PC-9 (cell line): Measurements from ENCODE around the gene PUS1. TPM values are rescaled to one million over a fixed set of nuclear protein-coding genes. Genes with fewer than 3 reads are reported as not detected.
"Not testable (repeated sequence)": the region's sequence is repeated elsewhere in the genome, so short reads cannot be mapped to it uniquely, and the experiment has no call there.

Source experiments
- BruUV-seq: library from RNA; stranded (reverse); fragments of 400-500 nt; replicated peaks from 2 replicates; lab custom pipeline; 2021; lab: Mats Ljungman, UMichigan
- CTCF ChIA-PET: fragments of 300-600 bp; sonication (Branson Sonifier 250); formaldehyde crosslinking; loops from one replicate; lab custom pipeline; 2022; ENCODE audit warnings: antibody characterized with exemption; lab: Charles Lee
- POLR2A ChIA-PET: fragments of 300-600 bp; sonication (Branson Sonifier 250); formaldehyde crosslinking; loops from one replicate; lab custom pipeline; 2022; ENCODE audit warnings: antibody characterized with exemption; ENCODE audit not compliant: unreplicated experiment; lab: Charles Lee
- DNase-seq, 2 experiments: peaks; one replicate each; pipeline versions ENCODE4 v3.0.0 to v3.0.0-alpha.2; 2015 to 2022; ENCODE audit warnings: mixed read lengths in 1 of 2
- H2AFZ ChIP-seq: fragments of 200-600 bp; sonication (generic); 2 replicates; pipeline ENCODE4 v1.8.1; 2017; ENCODE audit warnings: antibody characterized with exemption
- H3F3A ChIP-seq: fragments of 200-600 bp; sonication (generic); 2 replicates; pipeline ENCODE4 v1.8.1; 2017; ENCODE audit warnings: antibody characterized with exemption, mild to moderate bottlenecking, low read depth; ENCODE audit not compliant: insufficient read depth
- H3K27ac ChIP-seq: fragments of 200-600 bp; sonication (generic); 2 replicates; pipeline ENCODE4 v1.6.1; 2016; ENCODE audit warnings: mixed run types
- H3K27me3 ChIP-seq: fragments of 200-600 bp; sonication (generic); 2 replicates; pipeline ENCODE4 v1.6.1; 2016; ENCODE audit warnings: low read depth, mixed run types; ENCODE audit not compliant: insufficient read depth
- H3K36me3 ChIP-seq: fragments of 200-600 bp; sonication (generic); 2 replicates; pipeline ENCODE4 v1.6.1; 2016; ENCODE audit warnings: low read depth, mixed run types
- H3K4me1 ChIP-seq: fragments of 200-600 bp; sonication (generic); replicated peaks from 2 replicates; pipeline ENCODE4 v1.6.1; 2016; ENCODE audit warnings: mixed run types; ENCODE audit not compliant: insufficient read depth
- H3K4me2 ChIP-seq: fragments of 200-600 bp; sonication (generic); 2 replicates; pipeline ENCODE4 v1.6.1; 2017; ENCODE audit warnings: mixed run types
- H3K4me3 ChIP-seq: fragments of 200-600 bp; sonication (generic); 2 replicates; pipeline ENCODE4 v1.6.1; 2016; ENCODE audit warnings: mixed run types
- H3K79me2 ChIP-seq: fragments of 200-600 bp; sonication (generic); 2 replicates; pipeline ENCODE4 v1.6.1; 2017; ENCODE audit warnings: low read depth, mixed run types
- H3K9me2 ChIP-seq: fragments of 200-600 bp; sonication (generic); 2 replicates; pipeline ENCODE4 v1.8.1; 2017; ENCODE audit warnings: mild to moderate bottlenecking; ENCODE audit not compliant: insufficient read depth
- H3K9me3 ChIP-seq: fragments of 200-600 bp; sonication (generic); 2 replicates; pipeline ENCODE4 v1.8.1; 2016; ENCODE audit warnings: low read depth; ENCODE audit not compliant: insufficient read depth
- H4K20me1 ChIP-seq: fragments of 200-600 bp; sonication (generic); 2 replicates; pipeline ENCODE4 v1.8.1; 2017; ENCODE audit not compliant: insufficient read depth
- EZH2 ChIP-seq: fragments of 200-600 bp; sonication (generic); IDR thresholded peaks from 2 replicates; pipeline ENCODE4 v1.8.0; 2017; ENCODE audit warnings: antibody characterized with exemption, low read depth
- intact Hi-C: fragments of 100-400 bp; cut with micrococcal nuclease; formaldehyde crosslinking; loops from one replicate; pipeline ENCODE4 v1.10.0; 2022; ENCODE audit not compliant: unreplicated experiment
- total RNA-seq: library from RNA; stranded (reverse); gene quantifications from 2 replicates; pipeline ENCODE4 v1.2.3, GENCODE V29; 2021
- TF ChIP-seq, protein P1 (sequence below): fragments of 200-600 bp; sonication (generic); conservative IDR thresholded peaks from 2 replicates; pipeline ENCODE4 v1.6.1; 2017; ENCODE audit warnings: mixed run types, antibody characterized with exemption, mild to moderate bottlenecking, moderate library complexity

Gene PUS1
- total RNA-seq, 1 experiment from 2014 or later: 37.0 TPM

DNA sequence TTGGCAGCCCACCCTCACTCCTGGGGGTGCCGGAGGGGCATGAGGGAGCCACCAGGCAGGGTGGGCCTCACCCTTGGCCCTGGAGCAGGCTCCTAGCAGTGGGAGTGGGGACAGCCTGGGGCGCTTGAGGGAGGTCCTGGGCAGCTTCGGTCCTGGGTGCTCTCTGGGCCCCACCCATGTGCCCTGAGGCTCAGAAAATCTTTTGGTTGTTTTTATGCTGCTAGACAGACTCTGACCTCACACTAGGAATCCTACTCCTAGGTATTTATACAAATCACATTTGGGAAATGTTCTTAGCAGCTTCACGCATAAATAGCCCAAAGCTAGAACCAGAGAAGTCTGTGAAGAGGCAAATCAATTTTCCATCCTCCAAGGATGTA lies 45.6 kb upstream of the PUS1 start:
- no peaks in the 10 kb centered on the region for H4K20me1 ChIP-seq
- peak overlapping the region; percentile 35; the same call in 1 of the 2 replicates for H3K27ac ChIP-seq
- peaks cover 40% of the 10 kb centered on the region for H3K4me1 ChIP-seq
- ChIA-PET CTCF (interaction anchor here (0.6 to 0.7 kb wide), 2 partner anchors 18 to 717 kb away, joined by 3 read pairs; no protein-coding TSS in a partner anchor), POLR2A (interaction anchor here (0.7 to 1.3 kb wide), 3 partner anchors 11 to 1135 kb away, joined by 3 to 7 read pairs (median 4); no protein-coding TSS in a partner anchor)
- no peak overlapping the region for H3K4me3 ChIP-seq
- H3K79me2 ChIP-seq: no peaks in the 10 kb centered on the region
- no TSS peak for BruUV-seq
- H3K36me3 ChIP-seq: no peaks in the 10 kb centered on the region
- peak; percentile 57 to 62 for DNase-seq
- intact Hi-C loops: no loop called here
- H3K27me3 ChIP-seq: no peaks in the 10 kb centered on the region
- no peak overlapping the region for H2AFZ ChIP-seq
- H3K9me2 ChIP-seq: no peaks in the 10 kb centered on the region
- peak overlapping the region; percentile 60 for H3K4me2 ChIP-seq
- no peak for TF ChIP-seq EZH2
- TF ChIP-seq, protein P1, sequence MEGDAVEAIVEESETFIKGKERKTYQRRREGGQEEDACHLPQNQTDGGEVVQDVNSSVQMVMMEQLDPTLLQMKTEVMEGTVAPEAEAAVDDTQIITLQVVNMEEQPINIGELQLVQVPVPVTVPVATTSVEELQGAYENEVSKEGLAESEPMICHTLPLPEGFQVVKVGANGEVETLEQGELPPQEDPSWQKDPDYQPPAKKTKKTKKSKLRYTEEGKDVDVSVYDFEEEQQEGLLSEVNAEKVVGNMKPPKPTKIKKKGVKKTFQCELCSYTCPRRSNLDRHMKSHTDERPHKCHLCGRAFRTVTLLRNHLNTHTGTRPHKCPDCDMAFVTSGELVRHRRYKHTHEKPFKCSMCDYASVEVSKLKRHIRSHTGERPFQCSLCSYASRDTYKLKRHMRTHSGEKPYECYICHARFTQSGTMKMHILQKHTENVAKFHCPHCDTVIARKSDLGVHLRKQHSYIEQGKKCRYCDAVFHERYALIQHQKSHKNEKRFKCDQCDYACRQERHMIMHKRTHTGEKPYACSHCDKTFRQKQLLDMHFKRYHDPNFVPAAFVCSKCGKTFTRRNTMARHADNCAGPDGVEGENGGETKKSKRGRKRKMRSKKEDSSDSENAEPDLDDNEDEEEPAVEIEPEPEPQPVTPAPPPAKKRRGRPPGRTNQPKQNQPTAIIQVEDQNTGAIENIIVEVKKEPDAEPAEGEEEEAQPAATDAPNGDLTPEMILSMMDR: no peak
- H3F3A ChIP-seq: peaks cover 31% of the 10 kb centered on the region
- peaks cover 5% of the 10 kb centered on the region for H3K9me3 ChIP-seq

DNA sequence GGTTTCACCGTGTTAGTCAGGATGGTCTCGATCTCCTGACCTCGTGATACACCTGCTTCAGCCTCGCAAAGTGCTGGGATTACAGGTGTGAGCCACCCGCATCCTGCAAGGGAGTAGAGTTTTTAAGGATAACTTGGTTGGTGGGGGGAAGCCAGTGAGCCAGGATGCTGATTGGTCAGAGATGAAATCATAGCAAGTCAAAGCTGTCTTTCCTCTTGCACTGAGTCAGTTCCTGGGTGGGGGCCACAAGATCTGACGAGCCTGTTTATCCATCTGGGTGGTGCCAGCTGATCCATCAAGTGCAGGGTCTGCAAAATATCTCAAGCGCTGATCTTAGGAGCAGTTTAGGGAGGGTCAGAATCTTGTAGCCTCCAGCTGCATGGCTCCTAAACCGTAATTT lies 44.0 kb upstream of the PUS1 start:
- H3K9me3 ChIP-seq, POLR2A ChIA-PET, H3K9me2 ChIP-seq, H3K79me2 ChIP-seq, CTCF ChIA-PET, H4K20me1 ChIP-seq, intact Hi-C loops, H2AFZ ChIP-seq, DNase-seq, H3K36me3 ChIP-seq, H3K27me3 ChIP-seq, BruUV-seq, H3K4me3 ChIP-seq: not testable (repeated sequence)
- H3K4me2 ChIP-seq: peak overlapping the region; percentile 18; the same call in 1 of the 2 replicates
- peaks cover 45% of the 10 kb centered on the region for H3K4me1 ChIP-seq
- peaks cover 42% of the 10 kb centered on the region for H3F3A ChIP-seq
- H3K27ac ChIP-seq: peak overlapping the region; percentile 53

DNA sequence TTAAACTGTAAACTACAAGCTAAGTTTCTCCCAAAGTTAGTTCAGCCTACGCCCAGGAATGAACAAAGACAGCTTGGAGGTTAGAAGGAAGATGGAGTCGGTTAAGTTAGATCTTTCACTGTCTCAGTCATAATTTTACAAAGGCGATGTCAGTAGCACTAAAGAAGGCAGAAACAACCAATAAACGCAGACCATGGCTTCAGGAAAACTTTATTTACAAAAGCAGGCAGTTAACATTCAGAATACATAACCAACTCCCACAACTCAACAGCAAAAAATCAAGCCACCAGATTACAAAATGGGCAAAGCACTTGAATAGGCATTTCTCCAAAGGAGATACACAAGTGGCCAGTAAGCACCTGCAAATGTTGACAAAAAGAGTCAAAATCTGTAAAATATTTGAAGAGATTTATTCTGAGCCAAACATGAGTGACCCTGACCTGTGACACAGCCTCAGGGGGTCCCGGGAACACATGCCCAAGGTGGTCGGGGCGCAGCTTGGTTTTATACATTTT lies 43.5 kb upstream of the PUS1 start:
- intact Hi-C loops: no loop called here

DNA sequence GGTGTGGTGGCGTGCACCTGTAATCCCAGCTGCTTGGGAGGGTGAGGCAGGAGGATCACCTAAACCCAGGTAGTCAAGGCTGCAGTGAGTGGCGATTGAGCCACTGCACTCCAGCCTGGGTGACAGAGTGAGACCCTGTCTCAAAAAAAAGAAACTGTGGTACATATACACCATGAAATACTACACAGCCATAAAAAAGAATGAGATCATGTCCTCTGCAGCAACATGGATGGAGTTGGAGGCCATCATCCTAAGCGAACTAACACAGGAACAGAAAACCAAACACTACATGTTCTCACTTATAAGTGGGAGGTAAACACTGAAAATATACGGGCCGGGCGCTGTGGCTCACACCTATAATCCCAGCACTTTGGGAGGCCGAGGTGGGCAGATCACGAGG lies 37.4 kb upstream of the PUS1 start:
- peaks cover 18% of the 10 kb centered on the region for H3K4me1 ChIP-seq
- H3K4me2 ChIP-seq, H3K79me2 ChIP-seq, H3K9me2 ChIP-seq, H3K4me3 ChIP-seq, H3K27ac ChIP-seq, H2AFZ ChIP-seq, CTCF ChIA-PET, POLR2A ChIA-PET, H3K9me3 ChIP-seq, H3K36me3 ChIP-seq, intact Hi-C loops, BruUV-seq, H4K20me1 ChIP-seq, DNase-seq, H3K27me3 ChIP-seq: not testable (repeated sequence)
- peaks cover 28% of the 10 kb centered on the region; the same call in 1 of the 2 replicates for H3F3A ChIP-seq

More for the DNA sequence above, 43.5 kb upstream of the PUS1 start:
- H3F3A ChIP-seq: peaks cover 44% of the 10 kb centered on the region
- no TSS peak for BruUV-seq
- peaks cover 5% of the 10 kb centered on the region for H3K9me3 ChIP-seq
- H3K27me3 ChIP-seq: no peaks in the 10 kb centered on the region
- no peaks in the 10 kb centered on the region for H3K36me3 ChIP-seq
- H3K4me3 ChIP-seq: 0 out of 2 replicates have a peak overlapping the region, but pooled peaks have one; percentile 9
- H3K4me2 ChIP-seq: peak overlapping the region; percentile 18; the same call in 1 of the 2 replicates
- no peaks in the 10 kb centered on the region for H3K79me2 ChIP-seq
- no peak for DNase-seq
- POLR2A ChIA-PET: no interaction called here
- no peak overlapping the region for H2AFZ ChIP-seq
- no peaks in the 10 kb centered on the region for H3K9me2 ChIP-seq
- CTCF ChIA-PET: no interaction called here
- TF ChIP-seq, protein P1: no peak
- TF ChIP-seq EZH2: no peak
- no peaks in the 10 kb centered on the region for H4K20me1 ChIP-seq
- H3K4me1 ChIP-seq: peaks cover 45% of the 10 kb centered on the region
- H3K27ac ChIP-seq: peak overlapping the region; percentile 53
